Testis (tissue), 3 donors: ENCODE measurements around the gene KCNB1. TPM values are rescaled to one million over a fixed set of nuclear protein-coding genes. Genes with fewer than 3 reads are reported as not detected.

Experiments used
- DNase-seq: peaks from one replicate; pipeline ENCODE4 v3.0.0-alpha.2; 2019
- H3K27ac ChIP-seq, 2 donors: fragments of 200-600 bp; sonication (generic); one replicate each; pipeline ENCODE4 v1.5.1; 2019
- H3K27me3 ChIP-seq: fragments of 200-600 bp; sonication (generic); one replicate; pipeline ENCODE4 v1.5.1; 2019
- H3K36me3 ChIP-seq: fragments of 200-600 bp; sonication (generic); one replicate; pipeline ENCODE4 v1.5.1; 2017; ENCODE audit warnings: low read depth; ENCODE audit errors: missing control alignments
- H3K4me1 ChIP-seq: fragments of 200-600 bp; sonication (generic); one replicate; pipeline ENCODE4 v1.5.1; 2019
- H3K4me3 ChIP-seq, 2 donors: fragments of 200-600 bp; sonication (generic); one replicate each; pipeline ENCODE4 v1.5.1; 2017 to 2019
- H3K9me3 ChIP-seq: fragments of 200-600 bp; sonication (generic); one replicate; pipeline ENCODE4 v1.5.1; 2017
- CTCF ChIP-seq, 3 experiments: fragments of 450-650 bp in 2 of 3; fragments of 200-600 bp in 1 of 3; sonication (generic) in 1 of 3; IDR thresholded peaks; one replicate each; pipeline ENCODE4 v1.5.1; 2016 to 2019; ENCODE audit warnings: antibody characterized with exemption in 3 of 3, mild to moderate bottlenecking in 2 of 3, moderate library complexity in 1 of 3
- POLR2A ChIP-seq: fragments of 450-650 bp; IDR thresholded peaks from one replicate; pipeline ENCODE4 v1.6.1; 2017; ENCODE audit warnings: antibody characterized with exemption, mild to moderate bottlenecking, moderate library complexity
- WGBS, 2 donors: methylation state at CpG; one replicate each; pipeline ENCODE4 v1.1.5; 2018; 5-methylcytosine and 5-hydroxymethylcytosine counted together
- intact Hi-C: fragments of 100-400 bp; cut with DNase I; formaldehyde crosslinking; loops from one replicate; pipeline ENCODE4 v1.15.1; 2023; ENCODE audit warnings: low total_unique reads
- polyA plus RNA-seq: library from polyadenylated mRNA; stranded (reverse); fragments of 350-450 nt; fragmentation: Illumina TruSeq; extraction: RNeasy Lipid Tissue Mini Kit (QIAGEN cat#74804); gene quantifications from one replicate; pipeline ENCODE4 v1.2.3, GENCODE V29; 2014; ENCODE audit warnings: low read depth, low replicate concordance; ENCODE audit not compliant: insufficient read depth
- total RNA-seq, 2 donors: library from RNA; depleted of rRNA; stranded (reverse); fragments of >200 nt; gene quantifications; one replicate each; pipeline ENCODE4 v1.2.3, GENCODE V29; 2016

The KCNB1 gene
- total and polyA plus RNA-seq, 3 donors from 2014 or later, result 1.5 to 4.6 (median 2.3) TPM

- Histone ChIP-seq H3K4me1 (no peaks in the 10 kb centered on the region), H3K36me3 (no peaks in the 10 kb centered on the region), H3K9me3 (no peaks in the 10 kb centered on the region), H3K27ac (no peak overlapping the region), H3K27me3 (no peaks in the 10 kb centered on the region), H3K4me3 (no peak overlapping the region)
- WGBS, 2 donors, result 77 to 89% methylated on average over 7 of the region's 7 CpGs
- TF ChIP-seq CTCF (IDR thresholded peaks at IDR 0.05), result no peak
- TF ChIP-seq POLR2A, result no peak
- no peak for DNase-seq
- intact Hi-C loops, result loop anchor here (5.0 kb wide), 1 partner anchor 145 kb away; the partner anchor contains the start of gene KCNB1
Observed at GRCh38 chr20:49337357-49337756, 145.1 kb downstream of the KCNB1 start.

GRCh38 chr20:49336786-49337185, 145.7 kb downstream of the KCNB1 start:
- no peaks in the 10 kb centered on the region for H3K4me1 ChIP-seq
- no peak for TF ChIP-seq CTCF (IDR thresholded peaks at IDR 0.05)
- intact Hi-C loops, result loop anchor here (5.0 kb wide), 1 partner anchor 146 kb away; the partner anchor contains the start of gene KCNB1
- no peaks in the 10 kb centered on the region for H3K36me3 ChIP-seq
- no peak overlapping the region for H3K27ac ChIP-seq
- H3K4me3 ChIP-seq, result no peak overlapping the region
- no peaks in the 10 kb centered on the region for H3K27me3 ChIP-seq
- no peak for DNase-seq
- no peaks in the 10 kb centered on the region for H3K9me3 ChIP-seq
- WGBS, 2 donors, result 88% methylated on average over 7 of the region's 7 CpGs

GRCh38 chr20:49335476-49335875, 147.0 kb downstream of the KCNB1 start:
- Histone ChIP-seq H3K9me3 (no peaks in the 10 kb centered on the region), H3K36me3 (no peaks in the 10 kb centered on the region), H3K27ac (no peak overlapping the region), H3K4me1 (no peaks in the 10 kb centered on the region), H3K27me3 (no peaks in the 10 kb centered on the region), H3K4me3 (no peak overlapping the region)
- intact Hi-C loops, result loop anchor here (5.0 kb wide), 1 partner anchor 147 kb away; the partner anchor contains the start of gene KCNB1
- no peak for DNase-seq
- WGBS, 2 donors, result 82 to 96% methylated on average over 2 to 12 of the region's 12 CpGs
- TF ChIP-seq POLR2A (no peak), CTCF (IDR thresholded peaks at IDR 0.05) (no peak)

GRCh38 chr20:49330701-49331615, 151.5 kb downstream of the KCNB1 start:
- no peak for TF ChIP-seq POLR2A
- no peak for TF ChIP-seq CTCF (IDR thresholded peaks at IDR 0.05)
- intact Hi-C loops, result loop anchor here (5.0 kb wide), 1 partner anchor 201 kb away; no protein-coding TSS in a partner anchor
- 85 to 87% methylated on average over 3 of the region's 3 CpGs for WGBS, 2 donors
- H3K4me3 ChIP-seq, result no peak overlapping the region
- H3K9me3 ChIP-seq, result no peaks in the 10 kb centered on the region
- no peaks in the 10 kb centered on the region for H3K4me1 ChIP-seq
- no peaks in the 10 kb centered on the region for H3K27me3 ChIP-seq
- H3K27ac ChIP-seq, result no peak overlapping the region
- no peak for DNase-seq
- no peaks in the 10 kb centered on the region for H3K36me3 ChIP-seq
